T-helper 1 cell (primary cell): ENCODE measurements around the gene TRIM65.
A peak's percentile ranks its signal among the peaks of the same experiment; 100 is the strongest.

Experiments
- DNase-seq, 5 donors: peaks; one replicate each; pipeline ENCODE4 v3.0.0-alpha.2; 2012 to 2020

TRIM65 gene

GRCh38 chr17:75850928-75851692 lies 45.6 kb downstream of the TRIM65 start:
- DNase-seq = no peak

GRCh38 chr17:75849724-75850123 lies 47.0 kb downstream of the TRIM65 start:
- DNase-seq = no peak

GRCh38 chr17:75849279-75849646 lies 47.5 kb downstream of the TRIM65 start:
- DNase-seq = no peak

- DNase-seq = peak; percentile 52 to 85 (median 67)
Observed at GRCh38 chr17:75848523-75849278, 48.0 kb downstream of the TRIM65 start.

GRCh38 chr17:75847614-75848522 lies 48.9 kb downstream of the TRIM65 start:
- no peak for DNase-seq

GRCh38 chr17:75846692-75847613 lies 49.8 kb downstream of the TRIM65 start:
- no peak for DNase-seq

- no peak for DNase-seq
Observed at GRCh38 chr17:75845933-75846691, 50.6 kb downstream of the TRIM65 start.

- DNase-seq = peak in 3 of 5 donors; percentile 38 to 79 (median 48)
Observed at GRCh38 chr17:75845058-75845711, 51.6 kb downstream of the TRIM65 start.

- no peak for DNase-seq
Observed at GRCh38 chr17:75844530-75845057, 52.2 kb downstream of the TRIM65 start.

GRCh38 chr17:75843577-75844529 lies 52.9 kb downstream of the TRIM65 start, which contains the start of gene UNC13D:
Gene UNC13D (minus strand): TSS chr17:75844404. CDS start chr17:75844337, 67 bp downstream.
- DNase-seq = peak; percentile 40 to 71 (median 53)

GRCh38 chr17:75842963-75843576 lies 53.7 kb downstream of the TRIM65 start:
- DNase-seq = peak in 1 of 5 donors; percentile 55

GRCh38 chr17:75842411-75842810 lies 54.3 kb downstream of the TRIM65 start:
- no peak for DNase-seq

- no peak for DNase-seq
Observed at GRCh38 chr17:75840799-75841164, 56.0 kb downstream of the TRIM65 start.

- DNase-seq = no peak
Observed at GRCh38 chr17:75839942-75840798, 56.6 kb downstream of the TRIM65 start.
